Keratinocyte (primary cell): ENCODE results near the gene DLAT. TPM values are rescaled to one million over a fixed set of nuclear protein-coding genes. Genes with fewer than 3 reads are reported as not detected.

Experiments used
- DNase-seq: peaks from one replicate; pipeline ENCODE4 v3.0.0-alpha.2; 2011; ENCODE audit warnings: low read depth, missing footprints, low spot score
- FAIRE-seq: peaks from 2 replicates; lab custom pipeline; 2011; peaks lifted over from hg19 to GRCh38; lab: Jason Lieb, UNC
- H2AFZ ChIP-seq: 2 replicates; pipeline ENCODE4 v1.6.0; 2012; ENCODE audit warnings: low read length, control low read depth, inconsistent platforms; ENCODE audit not compliant: control insufficient read depth
- H3K27ac ChIP-seq: 2 replicates; pipeline ENCODE4 v1.5.1; 2011; ENCODE audit warnings: low read length; ENCODE audit not compliant: control insufficient read depth, insufficient read depth
- H3K27me3 ChIP-seq: 3 replicates; pipeline ENCODE4 v1.6.0; 2011; ENCODE audit warnings: low read length; ENCODE audit not compliant: control insufficient read depth, insufficient read depth; ENCODE audit errors: extremely low read depth
- H3K36me3 ChIP-seq, 2 experiments: 2 replicates in 1 of 2; 3 replicates in 1 of 2; pipeline ENCODE4 v1.5.1; 2011; ENCODE audit warnings: low read length in 2 of 2, mild to moderate bottlenecking in 1 of 2; ENCODE audit not compliant: control insufficient read depth in 2 of 2, insufficient read depth in 2 of 2; ENCODE audit errors: extremely low read depth in 1 of 2
- H3K4me1 ChIP-seq: 3 replicates; pipeline ENCODE4 v1.5.1; 2011; ENCODE audit warnings: low read length; ENCODE audit not compliant: control insufficient read depth, insufficient read depth; ENCODE audit errors: extremely low read depth
- H3K4me2 ChIP-seq: 3 replicates; pipeline ENCODE4 v1.6.0; 2011; ENCODE audit warnings: low read depth, low read length; ENCODE audit not compliant: control insufficient read depth, insufficient read depth; ENCODE audit errors: extremely low read depth
- H3K4me3 ChIP-seq, 3 experiments: fragments of 200-600 bp in 1 of 3; sonication (generic) in 1 of 3; 2 replicates in 2 of 3; 3 replicates in 1 of 3; pipeline ENCODE4 v1.5.1; 2011 to 2016; ENCODE audit warnings: low read length in 3 of 3, mild to moderate bottlenecking in 3 of 3, control low read depth in 2 of 3, inconsistent platforms in 1 of 3, low read depth in 1 of 3, mixed read lengths in 1 of 3, mixed run types in 1 of 3, moderate library complexity in 1 of 3; ENCODE audit not compliant: control insufficient read depth in 2 of 3, insufficient read depth in 2 of 3; ENCODE audit errors: extremely low read depth in 1 of 3
- H3K79me2 ChIP-seq: 2 replicates; pipeline ENCODE4 v1.6.0; 2012; ENCODE audit warnings: low read length; ENCODE audit not compliant: control insufficient read depth, insufficient read depth
- H3K9ac ChIP-seq: 3 replicates; pipeline ENCODE4 v1.6.0; 2011; ENCODE audit warnings: low read length; ENCODE audit not compliant: control insufficient read depth, insufficient read depth; ENCODE audit errors: extremely low read depth
- H3K9me1 ChIP-seq: 3 replicates; pipeline ENCODE4 v1.6.0; 2011; ENCODE audit warnings: low read length; ENCODE audit not compliant: control insufficient read depth, insufficient read depth; ENCODE audit errors: extremely low read depth
- H3K9me3 ChIP-seq: 2 replicates; pipeline ENCODE4 v1.5.1; 2012; ENCODE audit warnings: low read depth, low read length; ENCODE audit not compliant: control insufficient read depth
- H4K20me1 ChIP-seq: 3 replicates; pipeline ENCODE4 v1.6.0; 2011; ENCODE audit warnings: low read length; ENCODE audit not compliant: control insufficient read depth, insufficient read depth; ENCODE audit errors: extremely low read depth
- CTCF ChIP-seq, 3 experiments: IDR thresholded peaks in 1 of 3; conservative IDR thresholded peaks in 1 of 3; optimal IDR thresholded peaks in 1 of 3; 2 replicates in 2 of 3; 3 replicates in 1 of 3; pipeline versions ENCODE3 to v1.5.1; 2011; ENCODE audit warnings: low read length in 3 of 3, mild to moderate bottlenecking in 3 of 3, moderate library complexity in 2 of 3, control low read depth in 1 of 3, inconsistent platforms in 1 of 3; ENCODE audit not compliant: insufficient read depth in 2 of 3; ENCODE audit errors: extremely low read depth in 1 of 3
- EZH2 ChIP-seq: IDR thresholded peaks from one replicate; pipeline ENCODE4 v1.6.1; 2012; ENCODE audit warnings: inconsistent platforms, mild to moderate bottlenecking, low read length, moderate library complexity
- dilution Hi-C: fragments of 300-500 bp; cut with MboI; formaldehyde crosslinking; loops from one replicate; pipeline ENCODE4 v1.7.0; 2020; ENCODE audit warnings: low sequenced_read_pairs; ENCODE audit not compliant: extremely low pct_ligation_motif_present
- polyA plus RNA-seq, 5 experiments: library from polyadenylated mRNA; depleted of rRNA in 3 of 5; stranded (reverse) in 3 of 5; stranded (forward) in 1 of 5; unstranded in 1 of 5; fragments of >200 nt; gene quantifications; 1 replicate in 1 of 5; 2 replicates in 3 of 5; 3 replicates in 1 of 5; pipeline versions ENCODE4 v1.2.1 to v1.2.3, GENCODE V29; 2011 to 2012; ENCODE audit warnings: missing spikeins in 2 of 5, low read depth in 1 of 5, low replicate concordance in 1 of 5

The DLAT gene
- polyA plus RNA-seq, 1 donor (not counting 4 experiments of a cell fraction or from before 2014, with no cell fraction given): 41.9 TPM

DNA sequence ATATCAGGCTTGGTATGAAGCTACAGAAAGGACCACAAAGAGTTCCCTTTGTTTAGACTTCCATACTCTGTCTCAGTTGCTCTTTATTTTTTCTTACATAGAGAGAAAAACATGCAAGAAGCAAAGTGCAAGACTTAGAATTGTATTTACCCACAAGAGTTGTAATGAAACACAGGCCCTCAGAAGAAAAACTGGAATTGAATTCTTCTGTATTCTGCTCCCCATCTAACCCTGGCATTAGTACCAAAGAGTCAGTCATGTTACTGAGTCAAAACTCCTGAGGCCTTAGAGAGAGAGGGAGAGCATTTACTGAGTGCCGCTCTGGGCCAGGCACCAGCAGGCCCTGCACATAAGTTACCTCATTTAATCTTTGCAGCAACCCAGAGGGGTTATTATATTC lies 43.9 kb upstream of the DLAT start:
- TF ChIP-seq CTCF (optimal IDR thresholded peaks at IDR 0.05 in 1 of 3, IDR thresholded peaks at IDR 0.05 in 1 of 3, conservative IDR thresholded peaks at IDR 0.05 in 1 of 3; ENCODE audit: extremely low read depth in 1 of 3, insufficient read depth in 2 of 3, low read length in 3 of 3) (no peak), EZH2 (no peak)
- H3K27ac ChIP-seq: no peak overlapping the region
- H4K20me1 ChIP-seq: no peaks in the 10 kb centered on the region

DNA sequence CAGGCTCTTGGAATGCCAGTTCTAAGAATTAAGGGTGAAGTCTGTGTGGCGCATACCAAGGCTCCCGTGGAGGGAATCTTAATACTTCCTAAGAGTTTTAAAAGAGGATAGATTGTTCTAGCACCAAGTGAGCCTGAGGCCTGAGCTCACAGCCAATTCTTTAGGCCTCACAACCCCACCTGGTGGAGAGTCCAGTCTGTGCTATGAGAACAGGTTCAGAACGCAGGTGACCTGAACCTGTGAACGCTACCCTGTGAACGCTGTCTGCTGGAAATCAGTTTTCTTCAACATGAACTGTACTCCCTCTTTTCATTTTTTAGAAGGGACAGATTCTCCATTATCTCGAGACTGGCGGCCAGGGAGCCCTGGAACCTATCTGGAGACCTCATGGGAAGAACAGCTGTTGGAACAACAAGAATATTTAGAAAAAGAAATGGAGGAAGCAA lies 43.2 kb upstream of the DLAT start:
- Histone ChIP-seq H3K9me3 (no peaks in the 10 kb centered on the region), H3K4me1 (peaks cover 28% of the 10 kb centered on the region), H3K4me2 (no peak overlapping the region), H3K9ac (no peak overlapping the region), H4K20me1 (no peaks in the 10 kb centered on the region), H3K9me1 (no peaks in the 10 kb centered on the region), H3K27ac (no peak overlapping the region), H3K27me3 (no peaks in the 10 kb centered on the region), H3K79me2 (no peaks in the 10 kb centered on the region), H3K36me3 (peaks cover 0 to 12% of the 10 kb centered on the region in 2 experiments), H3K4me3 (no peak overlapping the region), H2AFZ (peak overlapping the region; percentile 18)
- FAIRE-seq: peak; percentile 92
- TF ChIP-seq CTCF (optimal IDR thresholded peaks at IDR 0.05 in 1 of 3, IDR thresholded peaks at IDR 0.05 in 1 of 3, conservative IDR thresholded peaks at IDR 0.05 in 1 of 3; ENCODE audit: extremely low read depth in 1 of 3, insufficient read depth in 2 of 3, low read length in 3 of 3): peak; percentile 87 to 90 (median 90)
- TF ChIP-seq EZH2: no peak
- dilution Hi-C loops: no loop called here
- DNase-seq: peak; percentile 46

More for the DNA sequence above, 43.9 kb upstream of the DLAT start:
- FAIRE-seq (no peak), DNase-seq (no peak)
- Histone ChIP-seq H3K4me2 (no peak overlapping the region), H3K9ac (no peak overlapping the region), H3K4me1 (peaks cover 34% of the 10 kb centered on the region), H3K9me1 (no peaks in the 10 kb centered on the region), H3K36me3 (peaks cover 0 to 12% of the 10 kb centered on the region in 2 experiments), H3K9me3 (no peaks in the 10 kb centered on the region), H3K4me3 (no peak overlapping the region), H2AFZ (no peak overlapping the region), H3K27me3 (no peaks in the 10 kb centered on the region), H3K79me2 (no peaks in the 10 kb centered on the region)
- dilution Hi-C loops: no loop called here
